Retinal pigment epithelial cell (primary cell): ENCODE measurements around the gene NDUFA8.
A peak's percentile ranks its signal among the peaks of the same experiment; 100 is the strongest.

ENCODE experiments used
- DNase-seq: peaks from one replicate; pipeline ENCODE4 v3.0.0-alpha.2; 2010; ENCODE audit warnings: low read depth
- H3K4me3 ChIP-seq: 2 replicates; pipeline ENCODE4 v1.5.1; 2011; ENCODE audit warnings: mild to moderate bottlenecking, low read length, control low read depth, moderate library complexity
- TF ChIP-seq, protein P1 (sequence below): conservative IDR thresholded peaks from 2 replicates; pipeline ENCODE4 v1.5.1; 2011; ENCODE audit warnings: low read depth, low read length, control low read depth, inconsistent platforms

The NDUFA8 gene

DNA sequence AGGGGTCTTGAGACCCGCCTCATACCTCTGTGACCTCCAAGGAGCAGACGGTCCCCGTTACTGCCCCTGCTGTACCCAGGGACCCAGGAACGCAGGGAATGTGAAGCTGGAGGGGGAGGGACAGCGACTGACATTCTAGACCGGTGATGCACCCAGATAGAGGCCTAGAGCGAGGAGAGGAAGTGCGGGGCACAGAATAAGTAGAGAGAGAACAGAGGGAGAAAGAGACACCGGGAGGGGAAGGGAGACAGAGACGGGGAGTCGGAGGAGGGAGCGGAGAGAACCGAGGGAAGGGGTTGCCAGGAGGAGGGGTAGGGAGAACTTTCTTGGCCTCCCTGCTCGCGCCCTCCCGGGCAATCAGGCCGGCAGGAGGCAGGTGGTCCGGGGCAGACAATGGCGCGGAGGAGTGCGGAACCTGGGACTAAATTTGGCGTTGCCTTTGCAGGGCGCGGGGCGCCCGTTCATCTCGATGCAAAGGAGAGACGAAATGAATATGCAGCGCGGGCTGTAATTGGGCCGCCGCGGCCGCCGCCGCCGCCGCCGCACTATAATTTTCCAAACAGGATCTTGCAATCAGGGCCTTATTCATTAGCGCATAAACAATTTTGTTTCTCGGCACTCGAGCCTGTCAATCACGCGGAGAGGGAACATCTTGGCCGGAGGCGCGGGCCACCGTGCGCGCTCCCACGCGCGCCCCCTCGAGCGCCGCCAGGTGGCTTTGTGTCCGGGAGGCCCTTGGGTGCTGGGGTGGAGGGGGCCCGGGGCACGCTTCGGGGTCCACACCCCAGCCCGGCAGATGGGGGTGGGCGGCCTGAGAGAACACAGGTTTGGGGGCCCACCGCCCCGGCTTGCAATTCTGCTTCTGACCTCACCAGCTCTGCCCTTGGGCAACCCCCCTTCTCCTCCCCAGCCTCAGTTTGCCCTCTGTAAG lies 33.0 kb downstream of the NDUFA8 start:
- DNase-seq, result no peak
- peak overlapping the region; percentile 48 for H3K4me3 ChIP-seq
- TF ChIP-seq, protein P1, sequence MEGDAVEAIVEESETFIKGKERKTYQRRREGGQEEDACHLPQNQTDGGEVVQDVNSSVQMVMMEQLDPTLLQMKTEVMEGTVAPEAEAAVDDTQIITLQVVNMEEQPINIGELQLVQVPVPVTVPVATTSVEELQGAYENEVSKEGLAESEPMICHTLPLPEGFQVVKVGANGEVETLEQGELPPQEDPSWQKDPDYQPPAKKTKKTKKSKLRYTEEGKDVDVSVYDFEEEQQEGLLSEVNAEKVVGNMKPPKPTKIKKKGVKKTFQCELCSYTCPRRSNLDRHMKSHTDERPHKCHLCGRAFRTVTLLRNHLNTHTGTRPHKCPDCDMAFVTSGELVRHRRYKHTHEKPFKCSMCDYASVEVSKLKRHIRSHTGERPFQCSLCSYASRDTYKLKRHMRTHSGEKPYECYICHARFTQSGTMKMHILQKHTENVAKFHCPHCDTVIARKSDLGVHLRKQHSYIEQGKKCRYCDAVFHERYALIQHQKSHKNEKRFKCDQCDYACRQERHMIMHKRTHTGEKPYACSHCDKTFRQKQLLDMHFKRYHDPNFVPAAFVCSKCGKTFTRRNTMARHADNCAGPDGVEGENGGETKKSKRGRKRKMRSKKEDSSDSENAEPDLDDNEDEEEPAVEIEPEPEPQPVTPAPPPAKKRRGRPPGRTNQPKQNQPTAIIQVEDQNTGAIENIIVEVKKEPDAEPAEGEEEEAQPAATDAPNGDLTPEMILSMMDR, result no peak

DNA sequence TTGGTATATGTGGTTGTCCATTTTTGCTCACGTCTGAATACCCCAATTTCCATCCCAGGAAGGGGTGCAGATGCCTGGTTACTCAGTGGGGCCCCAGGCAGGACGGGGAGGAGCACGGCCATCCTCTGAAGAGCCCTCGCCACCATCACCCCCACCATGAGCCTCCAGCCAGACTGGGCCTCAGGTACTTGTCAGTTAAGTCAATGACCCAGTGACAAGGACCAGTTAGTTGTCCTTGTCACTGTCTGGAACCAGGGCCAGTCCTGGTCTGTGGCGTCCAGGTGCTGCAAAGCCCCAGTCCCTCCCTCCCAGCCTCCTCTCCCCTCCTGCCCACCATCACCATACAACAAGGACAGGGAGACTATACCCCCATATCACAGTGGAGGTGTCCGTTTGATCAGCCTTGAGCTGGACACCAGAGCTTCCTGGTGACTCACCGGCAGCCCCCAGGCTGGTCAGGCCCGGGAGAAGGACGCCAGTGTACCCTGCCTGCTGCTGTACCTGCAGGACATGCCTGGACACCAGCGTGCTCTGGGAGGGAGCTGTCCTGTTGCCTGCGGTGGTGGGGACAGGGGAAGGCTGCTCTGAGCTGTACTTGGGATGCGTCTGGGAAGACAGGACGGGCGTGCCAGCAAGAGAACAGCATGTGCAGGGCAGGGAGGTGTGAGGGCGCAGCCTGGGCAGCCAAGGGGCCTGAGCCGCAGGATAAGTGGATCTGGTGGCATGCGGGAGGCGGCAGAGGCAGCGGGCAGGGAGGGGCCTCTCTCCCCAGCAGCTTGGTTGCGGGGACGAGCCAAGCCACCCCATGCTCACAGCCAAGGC lies 33.9 kb downstream of the NDUFA8 start:
- TF ChIP-seq, protein P1, result no peak
- DNase-seq, result no peak
- H3K4me3 ChIP-seq, result peak overlapping the region; percentile 48

GRCh38 chr9:122125158-122125508 lies 34.4 kb downstream of the NDUFA8 start:
- H3K4me3 ChIP-seq, result no peak overlapping the region
- TF ChIP-seq, protein P1, result peak; percentile 94
- DNase-seq, result no peak

DNA sequence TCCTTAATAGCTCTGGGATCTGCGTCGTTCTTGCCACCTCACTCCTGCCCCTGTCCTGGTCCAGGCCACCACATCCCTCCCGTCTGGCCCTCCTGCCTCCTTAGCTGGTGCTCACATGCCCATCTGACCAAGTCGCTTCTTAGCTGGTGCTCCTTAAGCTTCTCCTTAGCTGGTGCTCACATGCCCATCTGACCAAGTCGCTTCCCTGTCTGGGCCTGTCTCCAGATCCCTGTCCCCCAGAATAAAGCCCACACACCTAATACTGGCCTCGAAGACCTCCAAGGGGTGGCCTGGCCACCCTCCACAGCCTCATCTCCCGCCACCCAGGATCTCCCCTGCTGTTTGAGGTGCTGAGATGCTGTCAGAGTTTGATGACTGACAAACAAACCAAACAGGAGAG lies 35.1 kb downstream of the NDUFA8 start:
- H3K4me3 ChIP-seq, result no peak overlapping the region
- DNase-seq, result no peak
- TF ChIP-seq, protein P1, result no peak

- no peak for DNase-seq
- TF ChIP-seq, protein P1, result no peak
- H3K4me3 ChIP-seq, result no peak overlapping the region
Measured at GRCh38 chr9:122124048-122124447, 35.5 kb downstream of the NDUFA8 start.

- no peak for DNase-seq
- H3K4me3 ChIP-seq, result no peak overlapping the region
- TF ChIP-seq, protein P1, result peak; percentile 100
Measured at GRCh38 chr9:122122903-122123632, 36.5 kb downstream of the NDUFA8 start.
